IMR-90 (cell line): ENCODE data around the gene CD300H. TPM values are rescaled to one million over a fixed set of nuclear protein-coding genes. Genes with fewer than 3 reads are reported as not detected.

Source experiments
- ATAC-seq: fragments of 200-7000 bp; cut with Tn5 transposase; 2 replicates; pipeline ENCODE4 v1.9.1; 2020; ENCODE audit warnings: low read depth, mild to moderate bottlenecking, moderate library complexity
- BruUV-seq: library from RNA; stranded (reverse); fragments of 400-500 nt; replicated peaks from 2 replicates; lab custom pipeline; 2021; lab: Mats Ljungman, UMichigan
- CTCF ChIA-PET: fragments of 300-600 bp; formaldehyde crosslinking; extraction: SDS; loops from one replicate; lab custom pipeline; 2021; ENCODE audit warnings: antibody characterized with exemption; lab: Yijun Ruan, JAX
- POLR2A ChIA-PET: fragments of 300-600 bp; sonication (Branson Sonifier 250); formaldehyde crosslinking; loops from one replicate; lab custom pipeline; 2022; ENCODE audit warnings: antibody characterized with exemption; ENCODE audit not compliant: unreplicated experiment; lab: Charles Lee
- DNase-seq: peaks from one replicate; pipeline ENCODE4 v3.0.0; 2013
- H2AFZ ChIP-seq: replicated peaks from 2 replicates; pipeline ENCODE3; 2013; ENCODE audit warnings: low read length, mild to moderate bottlenecking; ENCODE audit not compliant: poor library complexity
- H2AK5ac ChIP-seq: 2 replicates; pipeline ENCODE4 v1.6.1; 2013; ENCODE audit warnings: low read depth, low read length, inconsistent platforms
- H2AK9ac ChIP-seq: replicated peaks from 2 replicates; pipeline ENCODE3; 2013; ENCODE audit warnings: mild to moderate bottlenecking, low read depth, low read length, moderate library complexity; ENCODE audit not compliant: poor library complexity
- H2BK120ac ChIP-seq: 2 replicates; pipeline ENCODE4 v1.6.1; 2013; ENCODE audit warnings: low read depth, low read length, inconsistent platforms
- H2BK15ac ChIP-seq: 3 replicates; pipeline ENCODE4 v1.6.1; 2013; ENCODE audit warnings: low read depth, low read length, inconsistent platforms
- H2BK20ac ChIP-seq: 2 replicates; pipeline ENCODE4 v1.6.1; 2013; ENCODE audit warnings: low read depth, mild to moderate bottlenecking, inconsistent platforms, low read length, moderate library complexity
- H2BK5ac ChIP-seq: 2 replicates; pipeline ENCODE4 v1.6.1; 2013; ENCODE audit warnings: mild to moderate bottlenecking, low read depth, low read length, inconsistent platforms; ENCODE audit not compliant: poor library complexity, severe bottlenecking
- H3K14ac ChIP-seq: replicated peaks from 2 replicates; pipeline ENCODE4 v1.6.1; 2013; ENCODE audit warnings: low read depth, low read length, inconsistent platforms
- H3K18ac ChIP-seq: 2 replicates; pipeline ENCODE4 v1.6.1; 2013; ENCODE audit warnings: low read depth, low read length, control low read depth
- H3K23ac ChIP-seq: 2 replicates; pipeline ENCODE4 v1.6.1; 2013; ENCODE audit warnings: low read depth, low read length, inconsistent platforms
- H3K27ac ChIP-seq: 2 replicates; pipeline ENCODE4 v1.5.1; 2013; ENCODE audit warnings: mild to moderate bottlenecking, control low read depth, low read length; ENCODE audit not compliant: insufficient read depth
- H3K27me3 ChIP-seq: 2 replicates; pipeline ENCODE4 v1.6.1; 2013; ENCODE audit warnings: low read length; ENCODE audit not compliant: control insufficient read depth, insufficient read depth
- H3K36me3 ChIP-seq: 2 replicates; pipeline ENCODE4 v1.6.1; 2013; ENCODE audit warnings: low read length, mixed read lengths; ENCODE audit not compliant: control insufficient read depth, insufficient read depth
- H3K4ac ChIP-seq: 2 replicates; pipeline ENCODE4 v1.6.1; 2013; ENCODE audit warnings: low read depth, low read length, inconsistent platforms
- H3K4me1 ChIP-seq: 2 replicates; pipeline ENCODE4 v1.6.1; 2013; ENCODE audit warnings: low read length, mixed read lengths; ENCODE audit not compliant: control insufficient read depth, insufficient read depth
- H3K4me2 ChIP-seq: 2 replicates; pipeline ENCODE4 v1.6.1; 2013; ENCODE audit warnings: low read depth, mild to moderate bottlenecking, control low read depth, low read length, moderate library complexity
- H3K4me3 ChIP-seq: 2 replicates; pipeline ENCODE4 v1.5.1; 2013; ENCODE audit warnings: low read depth, mild to moderate bottlenecking, control low read depth, low read length, moderate library complexity; ENCODE audit not compliant: insufficient read depth
- H3K56ac ChIP-seq: 2 replicates; pipeline ENCODE4 v1.6.1; 2013; ENCODE audit warnings: low read length, inconsistent platforms; ENCODE audit not compliant: insufficient read depth; ENCODE audit errors: extremely low read depth
- H3K79me1 ChIP-seq, 2 experiments: 2 replicates each; pipeline ENCODE4 v1.6.1; 2013; ENCODE audit warnings: low read length in 2 of 2, inconsistent platforms in 1 of 2, low read depth in 1 of 2
- H3K9ac ChIP-seq: 2 replicates; pipeline ENCODE4 v1.6.1; 2013; ENCODE audit warnings: low read depth, low read length, control low read depth
- H3K9me1 ChIP-seq: 2 replicates; pipeline ENCODE4 v1.6.1; 2013; ENCODE audit warnings: low read length, inconsistent platforms; ENCODE audit not compliant: insufficient read depth
- H3K9me3 ChIP-seq: 2 replicates; pipeline ENCODE4 v1.6.1; 2013; ENCODE audit warnings: low read length; ENCODE audit not compliant: control insufficient read depth, insufficient read depth
- H4K20me1 ChIP-seq: 2 replicates; pipeline ENCODE4 v1.6.1; 2013; ENCODE audit warnings: low read length, inconsistent platforms; ENCODE audit not compliant: insufficient read depth
- H4K5ac ChIP-seq: 2 replicates; pipeline ENCODE4 v1.6.1; 2013; ENCODE audit warnings: mild to moderate bottlenecking, low read depth, low read length, control low read depth
- H4K8ac ChIP-seq, 2 experiments: 2 replicates each; pipeline ENCODE4 v1.6.1; 2013; ENCODE audit warnings: low read depth in 2 of 2, low read length in 2 of 2, control low read depth in 1 of 2, inconsistent platforms in 1 of 2
- H4K91ac ChIP-seq: 2 replicates; pipeline ENCODE4 v1.6.1; 2013; ENCODE audit warnings: low read depth, low read length, inconsistent platforms; ENCODE audit not compliant: insufficient read depth
- BHLHE40 ChIP-seq: fragments of 150-350 bp; IDR thresholded peaks from 2 replicates; pipeline ENCODE4 v1.6.1; 2016; ENCODE audit warnings: mild to moderate bottlenecking, low read depth, low read length
- CEBPB ChIP-seq: IDR thresholded peaks from 2 replicates; pipeline ENCODE4 v1.6.1; 2012; ENCODE audit warnings: low read depth, low read length, improper control_type of control experiment
- CHD1 ChIP-seq: IDR thresholded peaks from 2 replicates; pipeline ENCODE4 v1.6.1; 2012; ENCODE audit warnings: low read depth, low read length, improper control_type of control experiment
- CTCF ChIP-seq: conservative IDR thresholded peaks from 2 replicates; pipeline ENCODE4 v1.5.1; 2012; ENCODE audit warnings: mild to moderate bottlenecking, low read depth, low read length, improper control_type of control experiment
- ELK1 ChIP-seq: fragments of 150-350 bp; IDR thresholded peaks from 2 replicates; pipeline ENCODE4 v1.6.1; 2016; ENCODE audit warnings: low read depth, mild to moderate bottlenecking, low read length, moderate library complexity, borderline replicate concordance
- FOS ChIP-seq: fragments of 150-350 bp; IDR thresholded peaks from 2 replicates; pipeline ENCODE4 v1.6.1; 2016; ENCODE audit warnings: low read depth, low read length
- MAFK ChIP-seq: IDR thresholded peaks from 2 replicates; pipeline ENCODE4 v1.6.1; 2012; ENCODE audit warnings: low read depth, low read length, improper control_type of control experiment
- MAZ ChIP-seq: IDR thresholded peaks from 2 replicates; pipeline ENCODE4 v1.6.1; 2012; ENCODE audit warnings: low read depth, mild to moderate bottlenecking, low read length, improper control_type of control experiment, moderate library complexity, borderline replicate concordance
- MXI1 ChIP-seq: IDR thresholded peaks from 2 replicates; pipeline ENCODE4 v1.6.1; 2012; ENCODE audit warnings: low read depth, mild to moderate bottlenecking, low read length, moderate library complexity, borderline replicate concordance
- NFE2L2 ChIP-seq: fragments of 150-350 bp; IDR thresholded peaks from 2 replicates; pipeline ENCODE4 v1.6.1; 2016; ENCODE audit warnings: low read depth, mild to moderate bottlenecking, low read length
- POLR2A ChIP-seq: IDR thresholded peaks from 2 replicates; pipeline ENCODE4 v1.6.1; 2012; ENCODE audit warnings: mild to moderate bottlenecking, low read depth, low read length
- RAD21 ChIP-seq: IDR thresholded peaks from 2 replicates; pipeline ENCODE4 v1.6.1; 2012; ENCODE audit warnings: low read length, improper control_type of control experiment
- RCOR1 ChIP-seq: IDR thresholded peaks from 2 replicates; pipeline ENCODE4 v1.6.1; 2012; ENCODE audit warnings: mild to moderate bottlenecking, low read length, improper control_type of control experiment; ENCODE audit not compliant: insufficient replicate concordance
- RFX5 ChIP-seq: IDR thresholded peaks from 2 replicates; pipeline ENCODE4 v1.8.0; 2012; ENCODE audit warnings: low read depth, mild to moderate bottlenecking, low read length, moderate library complexity
- SMC3 ChIP-seq: fragments of 150-350 bp; IDR thresholded peaks from 2 replicates; pipeline ENCODE4 v1.6.1; 2016; ENCODE audit warnings: low read depth, mild to moderate bottlenecking, antibody characterized with exemption, low read length, moderate library complexity
- USF2 ChIP-seq: fragments of 150-350 bp; IDR thresholded peaks from 2 replicates; pipeline ENCODE4 v1.6.1; 2017; ENCODE audit warnings: mild to moderate bottlenecking, antibody characterized with exemption, low read length, low read depth
- WGBS, 2 experiments: methylation state at CpG; one replicate each; pipeline versions ENCODE4 v1.1.5 to v1.1.7; 2013; ENCODE audit warnings: missing lambda C conversion rate in 2 of 2; ENCODE audit not compliant: insufficient read length in 1 of 2; ENCODE audit errors: extremely low coverage in 2 of 2; 5-methylcytosine and 5-hydroxymethylcytosine counted together
- dilution Hi-C: fragments of 300-500 bp; cut with HindIII; formaldehyde crosslinking; loops from one replicate; pipeline ENCODE4 v1.14.3; 2018; ENCODE audit warnings: low sequenced_read_pairs; ENCODE audit not compliant: unreplicated experiment
- in situ Hi-C: fragments of 300-500 bp; cut with MboI; formaldehyde crosslinking; loops from 3 replicates; pipeline ENCODE4 v1.14.3; 2019; ENCODE audit warnings: low sequenced_read_pairs, inconsistent platforms, mixed read lengths
- intact Hi-C: fragments of 100-400 bp; cut with micrococcal nuclease; formaldehyde crosslinking; loops from 2 replicates; pipeline ENCODE4 v1.10.0; 2022
- polyA plus RNA-seq, 3 experiments: library from polyadenylated mRNA; depleted of rRNA; stranded (reverse); fragments of >200 nt; gene quantifications; 2 replicates each; pipeline ENCODE4 v1.2.3, GENCODE V29; 2012; ENCODE audit warnings: low replicate concordance in 1 of 3
- total RNA-seq: library from RNA; depleted of rRNA; stranded (reverse); fragments of >200 nt; gene quantifications from 2 replicates; pipeline ENCODE4 v1.2.3, GENCODE V29; 2012

CD300H gene
- total and polyA plus RNA-seq, 2 of the 4 experiments (the other 2 are of a cell fraction): not detected

GRCh38 chr17:74565126-74565525 lies 2.2 kb downstream of the CD300H start:
- no peaks in the 10 kb centered on the region for H3K27me3 ChIP-seq
- no peak overlapping the region for H2AK5ac ChIP-seq
- DNase-seq (no peak), ATAC-seq (no peak)
- no peaks in the 10 kb centered on the region for H3K9me1 ChIP-seq
- no peak overlapping the region for H3K14ac ChIP-seq
- H2BK5ac ChIP-seq: no peak overlapping the region
- TF ChIP-seq MAZ (no peak), POLR2A (no peak), MAFK (no peak), SMC3 (no peak), RCOR1 (no peak), RAD21 (no peak), CEBPB (no peak), USF2 (no peak), ELK1 (no peak), MXI1 (no peak), RFX5 (no peak), NFE2L2 (no peak), CTCF (no peak), CHD1 (no peak), BHLHE40 (no peak), FOS (no peak)
- H3K4me2 ChIP-seq: no peak overlapping the region
- ChIA-PET CTCF (no interaction called here), POLR2A (no interaction called here)
- H2AFZ ChIP-seq: no peak overlapping the region
- BruUV-seq: no TSS peak
- H4K91ac ChIP-seq: no peak overlapping the region
- in situ Hi-C loops (no loop called here), intact Hi-C loops (no loop called here), dilution Hi-C loops (no loop called here)
- no peaks in the 10 kb centered on the region for H4K20me1 ChIP-seq
- no peak overlapping the region for H3K4ac ChIP-seq
- H3K4me1 ChIP-seq: no peaks in the 10 kb centered on the region
- H3K36me3 ChIP-seq: no peaks in the 10 kb centered on the region
- H2BK20ac ChIP-seq: no peak overlapping the region
- no peak overlapping the region for H2BK15ac ChIP-seq
- no peak overlapping the region for H3K27ac ChIP-seq
- no CpG with 5 or more reads among the region's 5 CpGs for WGBS, 2 experiments
- no peak overlapping the region for H4K8ac ChIP-seq
- no peak overlapping the region for H4K5ac ChIP-seq
- no peak overlapping the region for H3K4me3 ChIP-seq
- peaks cover 44% of the 10 kb centered on the region for H3K9me3 ChIP-seq
- no peak overlapping the region for H2AK9ac ChIP-seq
- no peak overlapping the region for H3K56ac ChIP-seq
- no peak overlapping the region for H3K23ac ChIP-seq
- no peak overlapping the region for H3K18ac ChIP-seq
- no peak overlapping the region for H2BK120ac ChIP-seq
- no peaks in the 10 kb centered on the region for H3K79me1 ChIP-seq
- no peak overlapping the region for H3K9ac ChIP-seq
